Trophoblast cell (in vitro differentiated cells and primary cell): Measurements from ENCODE around the gene AFG1L.
"Not testable (repeated sequence)": the region's sequence is repeated elsewhere in the genome, so short reads cannot be mapped to it uniquely, and the experiment has no call there.

Experiments used
- DNase-seq, 2 donors: peaks; one replicate each; pipeline ENCODE4 v3.0.0-alpha.2; 2016
- H2AFZ ChIP-seq: 2 replicates; pipeline ENCODE4 v1.6.1; 2013; ENCODE audit warnings: low read length, moderate library complexity, mild to moderate bottlenecking; ENCODE audit not compliant: insufficient read depth, poor library complexity
- H2AK5ac ChIP-seq: 2 replicates; pipeline ENCODE4 v1.6.1; 2013; ENCODE audit warnings: mild to moderate bottlenecking, low read length
- H2BK120ac ChIP-seq: 2 replicates; pipeline ENCODE4 v1.6.1; 2013; ENCODE audit warnings: low read length, mild to moderate bottlenecking, moderate library complexity; ENCODE audit not compliant: insufficient read depth, poor library complexity
- H2BK12ac ChIP-seq: 2 replicates; pipeline ENCODE4 v1.6.1; 2013; ENCODE audit warnings: mild to moderate bottlenecking, low read length, moderate library complexity
- H2BK5ac ChIP-seq: 2 replicates; pipeline ENCODE4 v1.6.1; 2013; ENCODE audit warnings: low read length, low read depth, moderate library complexity, mild to moderate bottlenecking; ENCODE audit not compliant: poor library complexity
- H3K14ac ChIP-seq: 2 replicates; pipeline ENCODE4 v1.6.1; 2013; ENCODE audit warnings: mild to moderate bottlenecking, low read length
- H3K18ac ChIP-seq: 2 replicates; pipeline ENCODE4 v1.6.1; 2013; ENCODE audit warnings: mild to moderate bottlenecking, low read length
- H3K23ac ChIP-seq: 2 replicates; pipeline ENCODE4 v1.6.1; 2013; ENCODE audit warnings: low read length
- H3K27ac ChIP-seq: 2 replicates; pipeline ENCODE4 v1.5.1; 2013; ENCODE audit warnings: low read depth, mild to moderate bottlenecking, inconsistent platforms, low read length, moderate library complexity
- H3K27me3 ChIP-seq: 2 replicates; pipeline ENCODE4 v1.6.1; 2013; ENCODE audit warnings: inconsistent platforms, mild to moderate bottlenecking, low read length, moderate library complexity; ENCODE audit not compliant: insufficient read depth
- H3K36me3 ChIP-seq, 2 experiments: 1 replicate in 1 of 2; 2 replicates in 1 of 2; pipeline ENCODE4 v1.6.1; 2013; ENCODE audit warnings: low read length in 2 of 2, mild to moderate bottlenecking in 2 of 2, moderate library complexity in 1 of 2; ENCODE audit not compliant: insufficient read depth in 2 of 2, control insufficient read depth in 1 of 2
- H3K4ac ChIP-seq: 2 replicates; pipeline ENCODE4 v1.6.1; 2013; ENCODE audit warnings: low read depth, mild to moderate bottlenecking, low read length, moderate library complexity
- H3K4me1 ChIP-seq, 2 experiments: 1 replicate in 1 of 2; 2 replicates in 1 of 2; pipeline ENCODE4 v1.6.1; 2013; ENCODE audit warnings: low read length in 2 of 2, mild to moderate bottlenecking in 2 of 2, moderate library complexity in 1 of 2; ENCODE audit not compliant: insufficient read depth in 2 of 2, control insufficient read depth in 1 of 2
- H3K4me2 ChIP-seq: 2 replicates; pipeline ENCODE4 v1.6.1; 2013; ENCODE audit warnings: inconsistent platforms, mild to moderate bottlenecking, low read length, moderate library complexity
- H3K4me3 ChIP-seq: 2 replicates; pipeline ENCODE4 v1.5.1; 2013; ENCODE audit warnings: mild to moderate bottlenecking, low read depth, low read length, inconsistent platforms
- H3K79me1 ChIP-seq: one replicate; pipeline ENCODE4 v1.6.1; 2013; ENCODE audit warnings: low read length
- H3K79me2 ChIP-seq: 2 replicates; pipeline ENCODE4 v1.6.1; 2013; ENCODE audit warnings: low read length, mild to moderate bottlenecking; ENCODE audit not compliant: control insufficient read depth, insufficient read depth, poor library complexity
- H3K9ac ChIP-seq: 2 replicates; pipeline ENCODE4 v1.6.1; 2013; ENCODE audit warnings: mild to moderate bottlenecking, low read length
- H3K9me3 ChIP-seq: 2 replicates; pipeline ENCODE4 v1.6.1; 2013; ENCODE audit warnings: low read depth, mild to moderate bottlenecking, control low read depth, inconsistent platforms, low read length; ENCODE audit not compliant: insufficient read depth
- H4K12ac ChIP-seq: 2 replicates; pipeline ENCODE4 v1.6.1; 2013; ENCODE audit warnings: low read depth, mild to moderate bottlenecking, low read length, moderate library complexity
- H4K8ac ChIP-seq: 2 replicates; pipeline ENCODE4 v1.6.1; 2013; ENCODE audit warnings: low read depth, mild to moderate bottlenecking, low read length, moderate library complexity
- H4K91ac ChIP-seq: one replicate; pipeline ENCODE4 v1.6.1; 2013; ENCODE audit warnings: low read depth, mild to moderate bottlenecking, low read length, moderate library complexity
- WGBS: extraction: QIAGEN DNeasy Blood & Tissue Kit; methylation state at CpG from one replicate; pipeline ENCODE4 v1.1.7; 2013; ENCODE audit warnings: missing lambda C conversion rate; ENCODE audit not compliant: insufficient read length, insufficient coverage; ENCODE audit errors: extremely low coverage; 5-methylcytosine and 5-hydroxymethylcytosine counted together

The AFG1L gene

DNA sequence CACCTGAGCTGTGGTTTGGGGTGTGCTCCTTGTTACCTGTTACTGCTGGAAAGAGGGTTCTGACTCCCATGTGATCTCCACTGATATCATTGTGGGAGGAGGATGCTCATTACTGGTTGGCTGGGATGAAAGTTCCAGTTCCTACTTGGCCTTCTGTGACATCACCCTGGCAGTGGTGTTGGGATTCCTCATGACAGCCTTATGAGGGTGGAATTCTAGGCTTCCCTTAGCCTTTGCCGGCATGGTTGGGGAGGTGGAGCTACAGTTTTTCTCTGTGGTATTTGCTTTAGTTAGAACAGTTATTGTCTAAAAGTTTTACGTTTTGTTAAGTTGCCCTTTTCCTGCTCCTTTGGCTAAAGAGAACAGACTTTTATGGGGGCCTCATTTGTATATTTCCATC lies 112.1 kb downstream of the AFG1L start:
- Histone ChIP-seq H4K91ac (no peak overlapping the region), H2AFZ (no peak overlapping the region), H3K14ac (no peak overlapping the region), H4K8ac (no peak overlapping the region), H3K4me1 (no peaks in the 10 kb centered on the region), H2BK5ac (no peak overlapping the region), H3K79me1 (no peaks in the 10 kb centered on the region), H3K18ac (no peak overlapping the region), H3K4me3 (no peak overlapping the region), H3K4me2 (no peak overlapping the region), H2BK12ac (no peak overlapping the region), H3K23ac (no peak overlapping the region), H3K36me3 (peaks cover 0 to 4% of the 10 kb centered on the region in 2 experiments), H3K27ac (no peak overlapping the region), H2AK5ac (no peak overlapping the region), H3K79me2 (no peaks in the 10 kb centered on the region), H3K4ac (no peak overlapping the region), H3K27me3 (no peaks in the 10 kb centered on the region), H4K12ac (no peak overlapping the region), H2BK120ac (no peak overlapping the region), H3K9ac (no peak overlapping the region), H3K9me3 (peaks cover 3% of the 10 kb centered on the region)
- WGBS, result no CpG with 5 or more reads among the region's 2 CpGs
- peak; percentile 67 to 82 for DNase-seq

DNA sequence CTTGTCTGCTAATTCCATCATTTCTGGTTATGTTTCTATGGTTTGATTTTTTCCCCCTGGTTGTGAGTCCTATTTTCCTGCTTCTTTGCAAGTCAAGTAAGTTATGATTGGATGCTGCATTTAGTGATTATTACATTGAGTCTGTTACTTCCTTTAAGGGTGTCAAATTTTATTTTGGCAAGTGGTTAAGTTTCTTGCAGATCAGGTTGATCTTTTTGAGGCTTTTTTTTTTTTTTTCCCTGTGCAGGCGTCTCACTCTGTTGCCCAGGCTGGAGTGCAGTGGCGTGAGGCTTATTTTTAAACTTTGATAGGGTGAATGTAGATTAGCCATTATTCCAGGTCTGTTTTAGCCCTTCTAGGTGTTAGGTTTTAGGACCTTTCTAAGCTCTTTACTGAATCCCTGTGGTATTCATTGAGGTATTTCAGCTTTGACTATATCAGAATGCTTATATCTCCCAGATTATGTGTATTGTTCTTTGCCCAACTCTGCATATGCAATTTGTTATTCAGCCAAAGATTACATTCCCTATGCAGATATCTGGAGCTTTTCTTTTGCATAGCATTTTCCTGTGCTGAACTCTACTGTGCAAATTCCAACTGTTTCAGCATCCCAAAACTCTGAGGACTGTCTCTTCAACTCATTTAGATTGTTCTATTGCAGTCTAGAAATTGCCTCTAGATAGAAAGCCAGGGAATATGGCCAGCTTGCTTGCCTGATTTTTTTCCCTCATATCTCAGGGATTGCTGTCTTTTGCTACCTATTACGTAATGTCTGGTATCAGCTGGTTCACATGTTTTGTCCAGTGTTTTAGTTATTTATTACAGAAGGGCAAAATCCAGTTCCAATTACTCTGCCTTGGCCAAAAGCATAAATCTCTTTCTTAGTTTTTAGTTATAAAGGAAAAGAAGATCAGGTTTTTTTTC lies 113.3 kb downstream of the AFG1L start:
- Histone ChIP-seq H3K4me3 (no peak overlapping the region), H2AFZ (no peak overlapping the region), H3K36me3 (peaks cover 0 to 4% of the 10 kb centered on the region in 2 experiments), H3K79me2 (no peaks in the 10 kb centered on the region), H3K4ac (no peak overlapping the region), H2AK5ac (no peak overlapping the region), H3K14ac (no peak overlapping the region), H4K12ac (no peak overlapping the region), H2BK5ac (no peak overlapping the region), H3K27ac (no peak overlapping the region), H3K4me2 (no peak overlapping the region), H4K91ac (no peak overlapping the region), H2BK12ac (no peak overlapping the region), H3K27me3 (no peaks in the 10 kb centered on the region), H4K8ac (no peak overlapping the region), H3K9ac (no peak overlapping the region), H3K79me1 (no peaks in the 10 kb centered on the region), H3K18ac (no peak overlapping the region), H2BK120ac (no peak overlapping the region), H3K4me1 (no peaks in the 10 kb centered on the region), H3K9me3 (peaks cover 3% of the 10 kb centered on the region), H3K23ac (no peak overlapping the region)
- peak in 1 of 2 donors; percentile 52 for DNase-seq
- no CpG with 5 or more reads among the region's 3 CpGs for WGBS

DNA sequence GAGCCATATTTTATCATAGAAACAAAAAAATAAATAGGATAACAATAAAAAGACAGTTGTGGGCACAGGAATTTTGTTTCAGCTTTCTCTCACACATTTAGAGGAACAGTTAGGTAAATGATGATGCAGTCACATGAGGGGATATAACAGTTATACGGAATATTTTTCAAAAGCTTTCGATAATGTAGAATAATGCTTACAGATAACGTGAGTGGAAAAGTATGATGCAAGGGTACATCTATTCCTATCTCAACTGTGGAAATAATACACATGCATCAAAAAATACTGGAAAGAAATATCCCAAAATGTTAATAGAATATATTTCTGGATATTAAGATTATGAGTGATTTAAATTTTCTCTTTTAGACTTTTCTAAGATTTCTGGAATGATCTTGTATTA lies 114.0 kb downstream of the AFG1L start:
- no CpG with 5 or more reads among the region's 3 CpGs for WGBS

DNA sequence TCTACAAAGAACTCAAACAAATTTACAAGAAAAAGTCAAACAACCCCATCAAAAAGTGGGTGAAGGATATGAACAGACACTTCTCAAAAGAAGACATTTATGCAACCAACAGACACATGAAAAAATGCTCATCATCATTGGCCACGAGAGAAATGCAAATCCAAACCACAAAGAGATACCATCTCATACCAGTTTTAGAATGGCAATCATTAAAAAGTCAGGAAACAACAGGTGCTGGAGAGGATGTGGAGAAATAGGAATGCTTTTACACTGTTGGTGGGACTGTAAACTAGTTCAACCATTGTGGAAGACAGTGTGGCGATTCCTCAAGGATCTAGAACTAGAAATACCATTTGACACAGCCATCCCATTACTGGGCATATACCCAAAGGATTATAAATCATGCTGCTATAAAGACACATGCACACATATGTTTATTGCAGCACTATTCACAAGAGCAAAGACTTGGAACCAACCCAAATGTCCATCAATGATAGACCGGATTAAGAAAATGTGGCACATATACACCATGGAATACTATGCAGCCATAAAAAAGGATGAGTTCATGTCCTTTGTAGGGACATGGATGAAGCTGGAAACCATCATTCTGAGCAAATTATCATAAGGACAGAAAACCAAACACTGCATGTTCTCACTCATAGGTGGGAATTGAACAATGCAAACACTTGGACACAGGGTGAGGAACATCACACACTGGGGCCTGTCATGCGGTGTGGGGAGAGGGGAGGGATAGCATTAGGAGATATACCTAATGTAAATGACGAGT lies 121.4 kb downstream of the AFG1L start:
- H3K4me1 ChIP-seq, H3K36me3 ChIP-seq, H3K14ac ChIP-seq, H4K91ac ChIP-seq, H4K12ac ChIP-seq, H3K4ac ChIP-seq, H3K27me3 ChIP-seq, H3K9me3 ChIP-seq, H3K23ac ChIP-seq, H2BK5ac ChIP-seq, H3K27ac ChIP-seq, H2BK120ac ChIP-seq, H3K79me1 ChIP-seq, H3K4me2 ChIP-seq, H4K8ac ChIP-seq, H3K79me2 ChIP-seq, H2AFZ ChIP-seq, H3K9ac ChIP-seq, H2AK5ac ChIP-seq, H2BK12ac ChIP-seq, H3K18ac ChIP-seq, H3K4me3 ChIP-seq: not testable (repeated sequence)
- DNase-seq, result peak in 1 of 2 donors; percentile 40
- WGBS, result no CpG with 5 or more reads among the region's 5 CpGs

More for the DNA sequence above, 114.0 kb downstream of the AFG1L start:
- Histone ChIP-seq H4K12ac (no peak overlapping the region), H4K8ac (no peak overlapping the region), H2AFZ (no peak overlapping the region), H3K27me3 (no peaks in the 10 kb centered on the region), H2BK12ac (no peak overlapping the region), H4K91ac (no peak overlapping the region), H3K4me2 (no peak overlapping the region), H3K9me3 (peaks cover 3% of the 10 kb centered on the region), H2AK5ac (no peak overlapping the region), H3K4ac (no peak overlapping the region), H3K27ac (no peak overlapping the region), H2BK120ac (no peak overlapping the region), H3K4me1 (no peaks in the 10 kb centered on the region), H3K18ac (no peak overlapping the region), H3K4me3 (no peak overlapping the region), H3K14ac (no peak overlapping the region), H3K36me3 (peaks cover 0 to 4% of the 10 kb centered on the region in 2 experiments), H3K79me1 (no peaks in the 10 kb centered on the region), H3K23ac (no peak overlapping the region), H3K9ac (no peak overlapping the region), H2BK5ac (no peak overlapping the region), H3K79me2 (no peaks in the 10 kb centered on the region)
- DNase-seq, result no peak
